Stimulated activated CD4-positive, alpha-beta T cell treated with anti-CD3 and anti-CD28 coated beads, Interleukin-2, amount 100 ng/mL, for 48 hours (primary cell): ENCODE measurements around the gene ZNF638.
"Not testable (repeated sequence)": the region's sequence is repeated elsewhere in the genome, so short reads cannot be mapped to it uniquely, and the experiment has no call there.

Experiments used
- DNase-seq, 2 donors: peaks; one replicate each; pipeline ENCODE4 v3.0.0-alpha.2; 2020

The ZNF638 gene

DNA sequence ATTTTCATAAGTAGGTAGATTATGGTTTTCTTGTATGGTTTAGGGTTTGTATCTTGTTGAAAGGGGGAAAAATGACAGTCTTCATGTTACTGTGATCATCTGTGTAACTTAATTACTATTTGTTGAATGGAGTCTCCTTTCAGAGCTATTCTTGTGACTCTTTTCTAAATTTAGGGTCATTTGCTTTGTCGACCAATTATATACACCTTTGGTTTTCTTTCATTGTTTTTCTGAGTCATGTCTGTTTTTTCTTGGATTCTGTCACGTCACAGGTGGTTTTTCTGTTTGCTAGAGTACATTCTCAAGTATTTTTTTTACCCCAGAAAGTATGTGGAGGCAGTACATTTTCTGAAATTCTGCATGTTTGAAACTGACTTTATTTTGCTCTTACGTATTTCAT is 78.0 kb downstream of the ZNF638 start:
- no peak for DNase-seq

- DNase-seq = no peak
Measured at GRCh38 chr2:71410696-71411095, 79.1 kb downstream of the ZNF638 start.

- DNase-seq = not testable (repeated sequence)
Measured at GRCh38 chr2:71416866-71417265, 85.3 kb downstream of the ZNF638 start.

- no peak for DNase-seq
Measured at GRCh38 chr2:71417300-71418202, 86.0 kb downstream of the ZNF638 start.

DNA sequence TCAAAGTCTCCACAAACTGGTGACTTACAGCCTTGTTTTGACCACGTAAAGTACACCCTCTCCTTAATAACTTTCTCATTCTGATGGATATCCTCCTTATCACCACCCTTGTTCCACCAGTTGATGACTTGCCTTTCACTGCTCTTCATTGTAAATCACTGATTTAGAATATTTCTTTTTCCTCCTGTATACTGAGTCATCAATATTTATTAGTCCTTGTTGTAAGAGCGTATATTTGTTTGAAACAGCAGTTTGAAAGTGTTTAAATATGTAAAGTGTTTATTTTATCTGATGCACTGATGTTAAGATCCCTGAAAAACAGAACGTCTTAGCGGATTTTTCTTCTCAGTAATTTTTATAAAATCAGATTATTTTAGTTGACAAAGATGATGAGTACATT is 87.6 kb downstream of the ZNF638 start:
- DNase-seq = no peak

- no peak for DNase-seq
Measured at GRCh38 chr2:71419976-71420375, 88.4 kb downstream of the ZNF638 start.

GRCh38 chr2:71422786-71423185 is 91.2 kb downstream of the ZNF638 start:
- no peak for DNase-seq

- no peak for DNase-seq
Measured at GRCh38 chr2:71423817-71424420, 92.3 kb downstream of the ZNF638 start.

GRCh38 chr2:71426721-71427120 is 95.1 kb downstream of the ZNF638 start:
- DNase-seq = no peak

DNA sequence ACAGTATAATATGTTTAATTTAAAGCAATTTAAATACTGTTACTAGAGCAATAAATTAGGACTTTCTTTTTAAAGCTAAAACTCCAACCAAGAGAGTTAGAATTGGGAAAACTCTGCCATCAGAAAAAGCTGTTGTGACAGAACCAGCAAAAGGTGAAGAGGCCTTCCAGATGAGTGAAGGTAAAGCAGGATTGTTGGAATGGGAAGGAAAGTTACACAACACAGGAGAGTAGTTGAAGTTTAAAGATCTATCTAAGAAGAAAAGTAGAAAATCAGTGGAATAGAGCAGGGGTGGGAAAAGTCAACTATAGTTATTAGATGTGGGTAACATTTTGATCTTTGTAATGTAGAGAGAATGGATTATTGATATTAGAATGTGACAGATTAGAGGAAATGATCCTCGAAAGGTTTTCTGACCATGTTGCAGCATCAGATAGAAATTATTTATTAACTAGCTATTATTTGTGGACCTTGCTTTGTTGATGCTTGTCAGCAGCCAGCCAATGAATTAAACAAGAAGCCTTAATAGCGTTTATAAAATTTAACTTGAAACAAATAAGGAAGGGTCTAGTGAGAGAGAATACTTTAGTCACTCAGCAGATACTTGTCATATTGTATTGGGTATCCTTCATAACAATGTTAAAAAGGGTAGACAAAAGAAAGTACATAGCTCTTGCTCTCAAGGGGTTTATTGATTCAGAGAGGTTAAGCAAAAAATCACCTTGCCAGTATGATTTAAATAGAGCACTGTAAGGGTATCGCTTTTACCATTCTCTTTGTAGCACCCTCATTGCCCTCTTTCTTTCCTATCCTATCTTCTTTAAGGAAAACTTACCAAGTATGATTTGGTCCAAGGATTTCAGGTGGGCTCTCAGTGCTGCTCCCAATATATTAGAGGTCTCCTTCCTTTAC is 97.1 kb downstream of the ZNF638 start:
- DNase-seq = no peak

DNA sequence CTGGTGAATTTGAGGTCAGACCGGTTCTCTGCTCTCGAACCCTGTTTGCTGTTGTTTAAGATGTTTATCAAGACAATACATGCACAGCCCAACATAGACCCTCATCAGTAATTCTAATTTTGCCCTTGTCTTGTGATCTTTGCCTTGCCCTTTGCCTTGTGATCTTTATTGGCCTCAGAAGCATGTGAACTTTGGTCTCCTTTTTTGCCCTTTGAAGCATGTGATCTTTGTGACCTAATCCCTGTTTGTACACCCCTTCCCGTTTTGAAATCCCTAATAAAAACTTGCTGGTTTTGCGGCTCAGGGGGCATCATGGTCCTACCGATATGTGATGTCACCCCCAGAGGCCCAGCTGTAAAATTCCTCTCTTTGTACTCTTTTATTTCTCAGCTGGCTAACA is 113.6 kb downstream of the ZNF638 start:
- DNase-seq = not testable (repeated sequence)

DNA sequence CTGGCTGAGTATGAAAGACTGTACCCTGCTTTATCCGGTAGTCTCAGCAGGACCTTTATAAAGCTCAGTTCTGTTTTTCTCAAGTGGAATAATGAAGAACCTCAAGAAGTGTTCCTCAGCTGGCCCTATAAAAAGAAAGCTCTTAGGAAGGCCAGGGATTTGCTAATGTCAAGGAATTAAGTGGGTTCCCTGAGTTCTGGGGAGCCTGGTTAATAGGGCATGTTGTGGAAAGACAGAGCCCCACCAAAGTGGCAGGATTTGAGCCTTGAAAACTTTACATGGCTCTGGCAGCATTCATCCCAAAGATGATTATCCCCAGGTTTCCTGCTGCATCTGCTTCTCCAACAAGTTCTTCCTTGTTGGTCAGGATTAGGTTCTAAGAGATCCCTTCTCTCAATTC is 114.9 kb downstream of the ZNF638 start:
- no peak for DNase-seq

GRCh38 chr2:71449343-71449742 is 117.8 kb downstream of the ZNF638 start:
- no peak for DNase-seq

DNA sequence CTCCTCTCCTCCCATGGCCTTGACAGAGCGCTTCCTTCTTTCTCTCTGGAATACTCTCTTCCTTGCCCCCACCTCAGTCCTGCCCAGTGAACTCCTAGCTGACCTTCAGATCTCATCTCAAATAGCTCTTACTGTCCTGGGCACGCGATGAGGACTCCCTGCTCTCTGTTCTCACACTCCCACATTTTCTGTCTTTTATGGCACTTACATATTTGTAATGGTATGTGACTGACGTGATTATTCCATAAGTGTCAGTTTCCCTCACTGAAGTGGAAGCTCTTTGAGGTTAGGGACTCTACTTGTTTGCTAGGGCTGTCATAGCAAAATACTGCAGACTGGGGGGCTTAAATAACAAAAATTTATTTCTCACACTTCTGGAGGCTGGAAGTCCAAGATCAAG is 120.1 kb downstream of the ZNF638 start:
- no peak for DNase-seq

GRCh38 chr2:71452565-71452964 is 121.0 kb downstream of the ZNF638 start:
- no peak for DNase-seq

DNA sequence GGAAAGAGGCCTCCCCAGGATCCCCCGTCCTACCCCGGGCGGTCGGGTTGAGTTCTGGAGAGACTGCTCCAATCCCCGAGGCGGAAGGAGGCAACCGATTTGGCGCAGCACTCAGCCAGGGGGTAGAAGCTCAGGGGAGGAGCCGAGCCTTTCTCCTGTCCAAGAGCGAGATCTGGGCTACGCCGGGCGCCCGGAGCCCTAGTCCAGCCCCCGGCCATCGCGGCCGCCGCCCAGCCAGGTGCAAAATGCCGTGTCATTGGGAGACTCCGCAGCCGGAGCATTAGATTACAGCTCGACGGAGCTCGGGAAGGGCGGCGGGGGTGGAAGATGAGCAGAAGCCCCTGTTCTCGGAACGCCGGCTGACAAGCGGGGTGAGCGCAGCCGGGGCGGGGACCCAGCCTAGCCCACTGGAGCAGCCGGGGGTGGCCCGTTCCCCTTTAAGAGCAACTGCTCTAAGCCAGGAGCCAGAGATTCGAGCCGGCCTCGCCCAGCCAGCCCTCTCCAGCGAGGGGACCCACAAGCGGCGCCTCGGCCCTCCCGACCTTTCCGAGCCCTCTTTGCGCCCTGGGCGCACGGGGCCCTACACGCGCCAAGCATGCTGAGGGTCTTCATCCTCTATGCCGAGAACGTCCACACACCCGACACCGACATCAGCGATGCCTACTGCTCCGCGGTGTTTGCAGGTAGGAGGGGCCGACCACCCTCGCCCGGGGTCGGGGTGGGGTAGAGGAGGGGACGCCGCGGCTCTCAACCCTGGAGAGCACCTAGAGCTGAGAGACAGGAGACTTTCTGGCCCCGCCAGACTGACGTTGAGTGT is 122.0 kb downstream of the ZNF638 start, which contains the start of gene DYSF:
Gene DYSF (plus strand): TSS at position 158 of the 817 bp plus-strand sequence.
- no peak for DNase-seq

GRCh38 chr2:71454221-71455010 is 122.8 kb downstream of the ZNF638 start:
- DNase-seq = no peak

GRCh38 chr2:71455011-71455740 is 123.6 kb downstream of the ZNF638 start:
- no peak for DNase-seq

- DNase-seq = no peak
Measured at GRCh38 chr2:71455741-71456569, 124.4 kb downstream of the ZNF638 start.

GRCh38 chr2:71456617-71457016 is 125.0 kb downstream of the ZNF638 start:
- DNase-seq = no peak
